Motor neuron (in vitro differentiated cells): ENCODE data around the gene TM7SF2. TPM values are rescaled to one million over a fixed set of nuclear protein-coding genes. Genes with fewer than 3 reads are reported as not detected.
A peak's percentile ranks its signal among the peaks of the same experiment; 100 is the strongest.
"Not testable (repeated sequence)": the region's sequence is repeated elsewhere in the genome, so short reads cannot be mapped to it uniquely, and the experiment has no call there.

ENCODE experiments used
- ATAC-seq, 8 experiments: fragments of 200-7000 bp; cut with Tn5 transposase; replicated peaks in 6 of 8; 2 replicates each; pipeline ENCODE4 v1.8.0; 2021; ENCODE audit warnings: mild to moderate bottlenecking in 8 of 8, moderate library complexity in 8 of 8
- H3K27ac ChIP-seq, 2 donors: fragments of 250-450 bp; sonication (Bioruptor Pico); 2 replicates each; pipeline ENCODE4 v1.9.0; 2021; ENCODE audit warnings: antibody characterized with exemption in 2 of 2, mild to moderate bottlenecking in 2 of 2, moderate library complexity in 1 of 2
- H3K4me1 ChIP-seq, 2 donors: fragments of 250-450 bp; sonication (Bioruptor Pico); replicated peaks in 1 of 2; 2 replicates each; pipeline ENCODE4 v1.6.1; 2021; ENCODE audit warnings: antibody characterized with exemption in 2 of 2, mild to moderate bottlenecking in 2 of 2, moderate library complexity in 1 of 2
- H3K4me3 ChIP-seq, 5 donors: fragments of 250-450 bp; sonication (Bioruptor Pico); 2 replicates each; pipeline ENCODE4 v1.9.0; 2021; ENCODE audit warnings: antibody characterized with exemption in 5 of 5, mild to moderate bottlenecking in 5 of 5, moderate library complexity in 4 of 5
- WGBS, 10 experiments: fragments of 450-650 bp; shearing (Covaris generic); methylation state at CpG; one replicate each; pipeline ENCODE4 v1.0.0; 2022; 5-methylcytosine and 5-hydroxymethylcytosine counted together
- in situ Hi-C, 9 experiments: fragments of 400-800 bp; cut with MboI; loops; one replicate each; pipeline ENCODE4 v1.15.0; 2021; ENCODE audit warnings: low sequenced_read_pairs in 9 of 9, low pct_unique_long_range_greater_than_20kb in 2 of 9; ENCODE audit not compliant: unreplicated experiment in 9 of 9
- total RNA-seq, 8 experiments: library from RNA; unstranded; fragments of 300-600 nt; gene quantifications; 2 replicates each; pipeline versions ENCODE4 v1.2.3 to v1.2.4, GENCODE V29; 2022

The TM7SF2 gene
- total RNA-seq, 8 experiments from 2014 or later = 31.4 to 86.3 (median 45.9) TPM

DNA sequence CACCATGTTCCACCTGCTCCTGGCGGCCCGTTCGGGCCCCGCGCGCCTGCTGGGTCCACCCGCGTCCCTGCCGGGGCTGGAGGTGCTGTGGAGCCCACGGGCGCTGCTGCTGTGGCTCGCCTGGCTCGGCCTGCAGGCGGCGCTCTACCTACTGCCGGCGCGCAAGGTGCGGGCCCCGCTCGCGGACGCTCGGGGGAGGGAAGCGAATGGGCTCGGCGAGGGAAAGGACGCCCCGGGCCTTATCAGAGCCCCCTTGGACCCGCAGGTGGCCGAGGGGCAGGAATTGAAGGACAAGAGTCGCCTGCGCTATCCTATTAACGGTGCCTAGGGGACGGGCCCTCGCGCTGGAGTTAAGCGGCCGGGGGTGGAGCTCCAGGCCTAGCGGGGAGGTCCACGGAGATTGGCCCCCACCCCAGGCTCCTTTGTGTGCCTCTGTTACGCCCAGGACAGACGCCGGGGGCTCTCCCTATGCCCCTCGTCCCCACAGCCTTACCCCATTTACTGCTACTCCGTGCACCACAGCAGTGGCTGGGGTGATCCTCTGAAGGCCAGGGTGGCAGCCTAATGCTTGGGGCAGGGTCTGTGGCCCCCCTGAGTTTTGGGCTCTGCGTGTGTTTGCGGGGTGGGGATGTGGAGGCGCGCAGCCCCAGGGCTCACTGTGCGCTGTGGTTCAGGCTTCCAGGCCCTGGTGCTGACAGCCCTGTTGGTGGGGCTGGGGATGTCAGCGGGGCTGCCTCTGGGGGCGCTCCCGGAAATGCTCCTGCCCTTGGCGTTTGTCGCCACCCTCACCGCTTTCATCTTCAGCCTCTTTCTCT lies 1.1 kb downstream of the TM7SF2 start:
- in situ Hi-C loops = no loop called here
- Histone ChIP-seq H3K4me3 (peak overlapping the region; percentile 53 to 86 (median 61)), H3K4me1 (peaks cover 19 to 24% of the 10 kb centered on the region in 2 donors), H3K27ac (peak overlapping the region; percentile 87 to 94)
- 0% methylated on average over 5 to 7 of the region's 57 CpGs; no CpG with 5 or more reads in 8 of the 10 experiments for WGBS, 10 experiments
- ATAC-seq = peak; percentile 25 to 60 (median 51)

DNA sequence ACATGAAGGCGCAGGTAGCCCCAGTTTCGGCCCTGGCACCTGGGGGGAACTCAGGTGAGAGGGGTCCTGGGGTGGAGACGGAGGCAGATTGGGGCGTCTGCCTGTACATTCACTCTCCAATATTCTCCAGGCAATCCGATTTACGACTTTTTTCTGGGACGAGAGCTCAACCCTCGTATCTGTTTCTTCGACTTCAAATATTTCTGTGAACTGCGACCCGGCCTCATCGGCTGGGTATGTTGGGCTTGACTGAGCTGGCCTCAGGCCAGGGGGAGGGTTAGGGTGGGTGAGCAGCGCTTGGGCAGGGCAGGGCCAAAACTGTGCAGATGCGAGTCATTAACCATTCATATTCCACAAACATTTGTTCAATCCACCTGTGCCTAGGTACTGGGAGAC lies 1.7 kb downstream of the TM7SF2 start:
- Histone ChIP-seq H3K4me1 (peaks cover 22 to 24% of the 10 kb centered on the region in 2 donors), H3K27ac (peak overlapping the region; percentile 87 to 94), H3K4me3 (peak overlapping the region; percentile 53 to 86 (median 61))
- no peak for ATAC-seq
- WGBS, 10 experiments = 0 to 82% (median 76%) methylated on average over 1 to 2 of the region's 14 CpGs; no CpG with 5 or more reads in 5 of the 10 experiments
- in situ Hi-C loops = no loop called here

DNA sequence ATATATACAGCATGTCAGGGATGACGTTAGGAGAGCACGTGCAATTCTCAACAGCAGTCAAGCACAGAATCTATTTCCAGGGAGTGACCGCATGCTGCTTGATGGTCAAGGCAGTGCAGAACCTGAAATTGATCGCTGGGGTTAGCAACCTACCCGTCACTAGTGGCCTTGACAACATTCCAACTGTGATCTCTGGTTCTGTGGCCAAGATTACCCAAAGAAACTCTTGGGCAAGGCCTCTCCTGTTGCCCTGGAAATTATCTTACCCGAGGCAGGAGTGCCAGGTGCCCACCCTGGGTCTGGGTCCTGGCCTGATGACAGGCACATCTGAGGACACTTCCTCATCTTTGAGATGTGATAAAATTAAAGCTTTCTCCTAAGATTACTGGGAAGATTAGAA lies 2.2 kb downstream of the TM7SF2 start:
- H3K4me1 ChIP-seq = peaks cover 22 to 24% of the 10 kb centered on the region in 2 donors
- H3K4me3 ChIP-seq = peak overlapping the region in 2 of 5 donors; percentile 53 to 62
- WGBS, 10 experiments = 88 to 100% (median 96%) methylated on average over 1 to 5 of the region's 6 CpGs; no CpG with 5 or more reads in 7 of the 10 experiments
- no peak for ATAC-seq
- H3K27ac ChIP-seq = no peak overlapping the region
- in situ Hi-C loops = no loop called here

DNA sequence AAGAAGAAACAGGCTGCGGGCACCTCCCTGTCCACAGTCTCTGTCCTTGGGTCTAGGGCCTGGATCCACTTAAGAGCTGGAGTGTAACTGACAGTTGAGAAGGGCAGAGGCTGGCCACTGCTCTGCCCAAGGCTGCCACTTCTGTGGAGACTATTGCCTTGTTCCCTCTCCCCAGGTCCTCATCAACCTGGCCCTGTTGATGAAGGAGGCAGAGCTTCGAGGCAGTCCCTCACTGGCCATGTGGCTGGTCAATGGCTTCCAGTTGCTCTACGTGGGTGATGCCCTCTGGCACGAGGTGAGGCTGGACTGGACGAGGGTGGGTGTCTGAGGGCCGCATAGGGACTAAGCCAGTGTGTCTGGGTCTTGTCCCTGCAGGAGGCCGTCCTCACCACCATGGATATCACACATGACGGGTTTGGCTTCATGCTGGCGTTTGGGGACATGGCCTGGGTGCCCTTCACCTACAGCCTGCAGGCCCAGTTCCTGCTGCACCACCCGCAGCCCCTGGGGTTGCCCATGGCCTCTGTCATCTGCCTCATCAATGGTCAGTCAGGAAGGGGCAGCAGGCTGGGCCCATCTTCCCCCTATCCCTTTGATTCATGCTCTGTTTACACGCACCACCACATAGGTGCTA lies 3.0 kb downstream of the TM7SF2 start:
- WGBS, 10 experiments = 82 to 91% methylated on average over 3 to 5 of the region's 11 CpGs; no CpG with 5 or more reads in 8 of the 10 experiments
- Histone ChIP-seq H3K4me3 (no peak overlapping the region), H3K4me1 (peaks cover 22 to 24% of the 10 kb centered on the region in 2 donors), H3K27ac (no peak overlapping the region)
- ATAC-seq = no peak
- in situ Hi-C loops = no loop called here

DNA sequence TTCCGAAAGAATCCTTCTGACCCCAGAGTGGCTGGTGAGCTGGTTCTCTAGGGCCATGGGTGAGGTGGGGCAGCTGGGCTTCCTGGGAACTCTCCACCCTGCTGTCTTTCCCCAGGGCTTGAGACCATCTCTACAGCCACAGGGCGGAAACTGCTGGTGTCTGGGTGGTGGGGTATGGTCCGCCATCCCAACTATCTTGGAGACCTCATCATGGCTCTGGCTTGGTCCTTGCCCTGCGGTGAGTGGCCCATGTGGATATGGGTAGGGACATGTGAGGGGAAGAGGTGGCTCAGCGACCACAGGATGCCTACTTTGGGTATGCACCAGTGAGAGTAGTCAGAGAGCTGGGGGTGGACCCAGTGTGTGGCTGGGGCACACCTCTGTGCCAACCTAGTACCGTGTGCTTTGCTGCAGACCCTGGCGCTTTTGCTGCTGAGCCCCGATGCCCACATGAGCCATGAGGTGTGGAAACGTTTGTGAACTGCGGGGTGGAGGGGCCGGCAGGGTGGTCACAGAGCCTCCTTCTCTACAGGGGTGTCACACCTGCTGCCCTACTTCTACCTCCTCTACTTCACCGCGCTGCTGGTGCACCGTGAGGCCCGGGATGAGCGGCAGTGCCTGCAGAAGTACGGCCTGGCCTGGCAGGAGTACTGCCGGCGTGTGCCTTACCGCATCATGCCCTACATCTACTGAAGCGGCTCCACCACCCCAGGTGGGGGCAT lies 3.9 kb downstream of the TM7SF2 start:
- H3K4me1 ChIP-seq = peaks cover 21 to 23% of the 10 kb centered on the region in 2 donors
- no peak overlapping the region for H3K4me3 ChIP-seq
- WGBS, 10 experiments = 88 to 100% (median 98%) methylated on average over 1 to 5 of the region's 21 CpGs; no CpG with 5 or more reads in 6 of the 10 experiments
- ATAC-seq = no peak
- in situ Hi-C loops = no loop called here
- H3K27ac ChIP-seq = no peak overlapping the region

DNA sequence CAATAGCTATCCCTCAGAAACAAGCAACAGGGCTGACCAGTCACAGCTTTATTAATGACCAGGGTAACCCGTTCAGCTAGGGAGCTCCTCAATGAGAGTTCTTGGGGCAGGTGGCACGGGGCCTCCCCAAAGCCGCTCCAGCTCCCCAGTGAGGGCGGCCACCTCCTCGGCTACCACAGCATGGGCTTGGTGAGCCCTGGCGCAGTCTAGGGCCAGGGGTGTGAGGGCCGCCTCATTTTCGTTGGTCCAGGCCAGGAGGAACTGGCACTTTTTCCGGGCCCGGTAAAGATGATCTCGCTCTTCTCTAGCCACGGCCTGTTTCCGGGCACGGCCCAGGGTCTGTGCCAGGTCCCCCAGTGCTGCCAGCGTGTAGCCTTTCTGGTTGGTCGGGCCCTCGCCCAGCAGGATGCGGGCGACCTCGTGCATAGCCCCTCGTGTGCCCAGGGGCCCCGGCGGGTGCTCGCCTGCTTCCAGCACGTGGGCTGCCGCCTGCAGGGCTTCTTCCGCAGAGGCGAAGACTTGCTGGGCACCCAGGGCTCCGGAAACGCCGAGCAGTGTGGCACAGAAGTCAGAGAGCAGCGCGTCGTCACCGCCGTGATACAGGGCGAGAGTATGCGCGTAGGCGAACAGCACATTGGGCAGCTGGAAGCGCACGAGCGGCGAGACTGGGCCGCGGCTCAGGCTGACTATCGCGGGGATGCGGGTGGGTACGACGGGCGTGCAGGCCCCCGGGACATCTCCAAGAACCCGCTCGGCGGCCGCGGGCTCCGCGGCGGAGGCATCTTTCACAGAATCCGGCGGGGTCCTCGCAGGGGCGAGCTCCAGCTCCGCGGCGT lies 4.9 kb downstream of the TM7SF2 start:
- in situ Hi-C loops = no loop called here
- H3K27ac ChIP-seq = peak overlapping the region; percentile 62 to 86
- 2 to 73% (median 41%) methylated on average over 3 to 25 of the region's 68 CpGs; no CpG with 5 or more reads in 5 of the 10 experiments for WGBS, 10 experiments
- peak overlapping the region; percentile 51 to 81 (median 60) for H3K4me3 ChIP-seq
- ATAC-seq = peak in 3 of 8 experiments; percentile 5 to 9 (median 7)
- H3K4me1 ChIP-seq = peaks cover 19% of the 10 kb centered on the region in 2 donors

DNA sequence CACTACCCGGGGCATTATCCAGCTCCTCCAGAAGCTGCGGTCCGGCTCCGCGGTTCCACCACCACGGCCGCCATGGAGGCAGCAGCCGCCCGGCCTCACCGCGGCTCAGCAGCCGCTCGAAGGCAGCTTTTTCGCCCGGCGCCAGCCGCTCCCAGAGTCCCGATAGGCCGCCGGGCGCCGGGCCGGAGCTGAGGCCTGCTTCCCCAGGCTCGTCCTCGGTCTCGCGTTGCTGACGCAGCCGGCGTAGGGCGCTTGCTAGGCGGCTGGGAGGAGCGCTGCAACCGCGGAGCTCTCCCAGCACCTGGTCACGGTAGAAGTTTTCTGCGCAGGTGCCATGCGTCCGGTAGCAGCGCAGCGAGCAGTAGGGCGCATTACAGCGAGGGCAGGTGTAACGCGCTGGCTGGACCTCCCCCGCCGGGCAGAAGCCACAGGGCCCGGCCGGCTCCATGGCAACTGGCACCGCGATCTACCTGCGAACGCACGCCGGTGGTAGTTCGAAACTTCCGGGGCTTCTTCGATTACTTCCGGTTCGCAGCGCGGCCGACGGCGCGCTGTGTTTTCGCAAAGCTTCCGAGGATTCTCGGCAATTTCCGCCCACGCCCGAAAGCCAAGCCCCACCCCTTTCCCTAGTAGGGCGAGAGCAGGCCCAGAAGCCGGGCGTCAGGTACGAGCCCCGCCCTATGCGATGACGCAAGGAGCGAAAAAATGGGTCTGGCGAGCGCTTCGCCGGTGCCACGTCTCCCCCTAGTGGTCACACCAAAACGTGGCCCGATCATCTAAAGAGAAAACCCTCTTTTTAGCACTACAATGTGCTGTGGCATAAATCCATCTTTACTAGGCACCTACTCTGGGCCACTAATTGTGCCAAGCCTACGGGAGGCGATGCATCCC lies 5.8 kb downstream of the TM7SF2 start, which contains the start of gene ZNHIT2:
TSS of gene ZNHIT2 (minus strand) at position 496 of the 891 bp plus-strand sequence. CDS start at position 448, 48 bp downstream.
- Histone ChIP-seq H3K4me1 (peaks cover 19% of the 10 kb centered on the region in 2 donors), H3K27ac (peak within 1 kb of the TSS; percentile 62 to 86), H3K4me3 (peak within 1 kb of the TSS; percentile 51 to 81 (median 60))
- peak; percentile 45 to 74 (median 68) for ATAC-seq
- in situ Hi-C loops = no loop called here
- WGBS, 10 experiments = 0 to 1% (median 0%) methylated on average over 4 to 20 of the region's 89 CpGs; no CpG with 5 or more reads in 5 of the 10 experiments

DNA sequence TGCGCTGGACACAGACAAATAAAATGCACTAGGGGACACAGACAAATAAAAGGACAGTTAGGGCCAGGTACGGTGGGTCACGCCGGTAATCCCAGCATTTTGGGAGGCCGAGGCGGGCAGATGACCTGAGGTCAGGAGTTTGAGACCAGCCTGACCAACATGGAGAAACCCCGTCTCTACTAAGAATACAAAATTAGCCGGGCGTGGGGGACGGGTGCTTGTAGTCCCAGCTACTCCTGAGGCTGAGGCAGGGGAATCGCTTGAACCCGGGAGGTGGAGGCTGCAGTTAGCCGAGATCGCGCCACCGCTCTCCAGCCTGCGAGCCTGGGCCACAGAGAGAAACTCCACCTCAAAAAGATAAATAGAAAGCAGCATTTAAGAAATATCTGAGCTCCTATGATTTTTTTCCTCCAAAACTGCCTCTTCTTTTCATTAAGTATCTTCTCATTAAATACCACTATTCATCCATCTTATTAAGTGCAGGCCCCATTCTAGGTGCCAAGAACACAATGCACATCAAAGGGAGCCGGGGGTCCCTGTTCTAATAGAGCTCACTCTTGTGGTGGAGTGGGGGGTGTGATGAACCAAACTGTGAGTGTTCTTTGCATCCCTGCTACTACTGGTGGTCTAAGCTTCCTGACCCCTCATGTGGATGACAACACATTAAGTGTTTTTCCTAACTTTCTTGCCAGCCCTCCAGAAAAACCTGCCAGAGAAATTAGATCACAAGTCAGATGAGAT lies 6.6 kb downstream of the TM7SF2 start:
- in situ Hi-C loops = no loop called here
- peaks cover 23 to 24% of the 10 kb centered on the region in 2 donors for H3K4me1 ChIP-seq
- ATAC-seq = no peak
- peak overlapping the region in 1 of 5 donors; percentile 1 for H3K4me3 ChIP-seq
- 0 to 95% (median 84%) methylated on average over 1 to 12 of the region's 18 CpGs; no CpG with 5 or more reads in 2 of the 10 experiments for WGBS, 10 experiments
- H3K27ac ChIP-seq = peak overlapping the region in 1 of 2 donors; percentile 40

DNA sequence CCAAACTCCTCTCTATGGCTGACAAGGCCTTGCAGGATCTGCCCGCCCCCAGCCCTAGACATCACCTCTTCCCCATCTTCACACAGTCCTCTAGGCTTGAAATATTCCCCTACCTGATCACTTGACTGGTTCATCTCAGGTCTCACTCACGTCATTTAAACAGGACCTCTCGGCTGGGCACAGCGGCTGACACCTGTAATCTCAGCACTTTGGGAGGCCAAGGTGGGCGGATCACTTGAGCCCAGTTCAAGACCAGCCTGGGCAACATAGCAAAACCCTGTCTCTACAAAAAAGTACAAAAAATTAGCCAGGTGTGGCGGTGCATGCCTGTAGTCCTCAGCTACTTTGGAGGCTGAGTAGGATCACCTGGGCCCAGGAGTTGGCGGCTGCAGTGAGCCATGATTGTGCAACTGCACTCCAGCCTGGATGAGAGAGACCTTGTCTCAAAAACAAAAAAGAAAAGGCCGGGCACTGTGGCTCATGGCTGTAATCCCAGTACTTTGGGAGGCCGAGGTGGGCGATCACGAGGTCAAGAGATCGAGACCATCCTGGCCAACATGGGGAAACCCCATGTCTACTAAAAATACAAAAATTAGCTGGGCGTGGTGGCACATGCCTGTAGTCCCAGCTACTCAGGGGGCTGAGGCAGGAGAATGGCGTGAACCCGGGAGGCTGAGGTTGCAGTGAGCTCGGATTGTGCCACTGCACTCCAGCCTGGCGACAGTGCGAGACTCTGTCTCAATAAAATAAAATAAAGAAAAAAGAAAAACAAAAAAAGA lies 7.4 kb downstream of the TM7SF2 start:
- H3K4me3 ChIP-seq, ATAC-seq, in situ Hi-C loops, H3K27ac ChIP-seq: not testable (repeated sequence)
- peaks cover 18 to 21% of the 10 kb centered on the region in 2 donors for H3K4me1 ChIP-seq
- WGBS, 10 experiments = 64 to 100% (median 97%) methylated on average over 1 to 13 of the region's 18 CpGs; no CpG with 5 or more reads in 1 of the 10 experiments

DNA sequence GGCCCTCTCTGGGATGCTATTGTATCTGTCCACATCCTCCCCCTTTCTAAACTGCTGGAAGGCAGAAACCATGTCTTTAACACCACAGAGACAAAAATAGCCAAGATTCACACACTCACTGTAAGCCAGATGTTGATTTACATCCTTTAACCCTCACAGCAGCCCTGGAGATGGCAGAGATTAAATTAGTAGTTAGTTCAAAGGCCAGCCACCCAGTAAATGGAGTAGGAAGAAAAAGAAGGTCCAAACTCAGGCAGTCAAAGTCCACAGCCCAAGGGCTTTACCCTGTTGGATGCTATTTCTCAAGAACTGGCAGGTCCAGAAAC lies 8.0 kb downstream of the TM7SF2 start:
- Histone ChIP-seq H3K27ac (no peak overlapping the region), H3K4me1 (peaks cover 18 to 21% of the 10 kb centered on the region in 2 donors), H3K4me3 (no peak overlapping the region)
- ATAC-seq = no peak
- in situ Hi-C loops = no loop called here
